T-helper 17 cell (primary cell): ENCODE results near the gene JARID2. TPM values are rescaled to one million over a fixed set of nuclear protein-coding genes. Genes with fewer than 3 reads are reported as not detected.

ENCODE experiments used
- ATAC-seq: fragments of 150-1000 bp; cut with Tn5 transposase; 2 replicates; pipeline ENCODE4 v1.10.0; 2021; ENCODE audit warnings: mild to moderate bottlenecking, moderate library complexity
- DNase-seq, 3 donors: peaks; one replicate each; pipeline versions ENCODE4 v3.0.0 to v3.0.0-alpha.2; 2020 to 2021
- H3K9me3 ChIP-seq: one replicate; pipeline ENCODE4 v1.7.0; 2013; ENCODE audit warnings: low read length, mild to moderate bottlenecking; ENCODE audit not compliant: control insufficient read depth, poor library complexity, severe bottlenecking
- H3K27ac Mint-ChIP-seq: one replicate; pipeline ENCODE4 v1.8.0; 2022; ENCODE audit warnings: mild to moderate bottlenecking, moderate library complexity, mixed read lengths
- H3K27me3 Mint-ChIP-seq: one replicate; pipeline ENCODE4 v1.8.0; 2022; ENCODE audit warnings: mixed read lengths
- H3K36me3 Mint-ChIP-seq: one replicate; pipeline ENCODE4 v1.8.0; 2022; ENCODE audit warnings: low read depth, mixed read lengths
- H3K4me1 Mint-ChIP-seq: one replicate; pipeline ENCODE4 v1.8.0; 2022; ENCODE audit warnings: mild to moderate bottlenecking, mixed read lengths
- H3K4me3 Mint-ChIP-seq: one replicate; pipeline ENCODE4 v1.8.0; 2022; ENCODE audit warnings: mild to moderate bottlenecking, moderate library complexity, mixed read lengths
- total RNA-seq, 4 donors: library from RNA in 2 of 4; stranded (reverse) in 2 of 4; gene quantifications; one replicate each; pipeline ENCODE4 v1.2.3 and lab custom pipeline; 2022 to 2026

JARID2 gene
- total RNA-seq, 2 donors from 2014 or later: 21.9 to 35.5 TPM

DNA sequence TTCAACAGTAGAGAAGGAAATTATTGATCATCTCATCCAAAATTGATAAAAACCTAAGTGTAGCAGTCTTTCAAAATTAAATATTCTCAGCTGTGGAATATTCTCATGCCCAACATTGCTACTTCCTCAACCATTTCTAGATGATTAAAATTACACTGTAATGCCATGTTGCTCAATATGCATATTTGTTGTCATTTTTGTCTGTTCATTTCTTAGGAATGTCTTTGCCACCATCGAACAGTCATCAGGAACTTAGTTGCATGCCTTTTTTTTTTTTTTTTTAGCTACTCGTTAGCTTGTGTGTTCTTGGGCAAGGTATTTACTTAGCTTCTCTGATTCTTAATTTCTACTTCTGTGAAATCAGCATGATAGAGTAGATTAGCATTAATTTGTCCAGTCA is 228.3 kb downstream of the JARID2 start:
- H3K27ac Mint-ChIP-seq: no peak overlapping the region
- no peaks in the 10 kb centered on the region for H3K9me3 ChIP-seq
- peaks cover 6% of the 10 kb centered on the region for H3K36me3 Mint-ChIP-seq
- H3K27me3 Mint-ChIP-seq: no peaks in the 10 kb centered on the region
- ATAC-seq: no peak
- H3K4me1 Mint-ChIP-seq: peaks cover 25% of the 10 kb centered on the region
- no peak for DNase-seq
- no peak overlapping the region for H3K4me3 Mint-ChIP-seq

DNA sequence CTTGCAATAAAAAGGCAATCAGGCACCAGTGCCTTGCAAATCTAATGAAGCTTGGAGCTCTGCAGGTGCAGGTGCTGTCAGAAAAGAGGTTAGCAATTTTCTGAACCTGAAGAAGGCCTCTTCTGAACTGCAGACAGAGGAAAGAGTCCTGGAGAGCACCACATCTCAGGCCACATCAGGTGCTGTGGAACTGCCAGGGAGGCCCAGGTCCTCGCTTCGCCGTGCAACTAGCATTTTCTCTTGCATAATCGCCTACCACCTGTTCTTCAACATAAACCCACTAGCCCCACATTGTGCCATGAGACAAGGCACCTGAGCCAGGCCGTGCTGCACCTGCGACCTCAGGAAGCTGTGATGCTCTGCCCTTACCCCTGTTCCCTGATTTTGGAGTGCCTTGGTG is 229.4 kb downstream of the JARID2 start:
- ATAC-seq (no peak), DNase-seq (no peak)
- no peak overlapping the region for H3K4me3 Mint-ChIP-seq
- peak overlapping the region; percentile 32 for H3K27ac Mint-ChIP-seq
- H3K9me3 ChIP-seq: no peaks in the 10 kb centered on the region
- H3K27me3 Mint-ChIP-seq: no peaks in the 10 kb centered on the region
- H3K36me3 Mint-ChIP-seq: peaks cover 6% of the 10 kb centered on the region
- H3K4me1 Mint-ChIP-seq: peaks cover 28% of the 10 kb centered on the region

DNA sequence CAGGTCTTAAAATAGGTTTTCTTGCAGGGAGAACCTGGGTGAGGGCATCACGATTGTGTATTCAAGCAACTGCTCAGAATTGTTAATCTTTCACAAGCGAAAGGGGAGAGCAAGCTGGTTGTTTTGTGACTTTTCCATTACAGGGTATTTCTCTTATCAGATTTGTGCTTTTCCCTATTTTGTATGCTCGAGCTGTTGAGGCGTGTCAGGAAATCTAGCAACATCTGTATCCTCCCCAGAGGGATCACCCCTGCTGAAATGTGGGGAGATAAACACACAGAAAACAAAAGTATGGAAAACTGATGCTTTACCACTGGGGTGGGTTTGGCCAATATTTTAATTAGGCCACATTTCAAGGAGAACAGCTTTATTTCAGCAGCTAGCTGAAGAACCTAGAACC is 230.0 kb downstream of the JARID2 start:
- Mint-ChIP-seq H3K4me3 (peak overlapping the region; percentile 36), H3K36me3 (peaks cover 6% of the 10 kb centered on the region), H3K4me1 (peaks cover 29% of the 10 kb centered on the region), H3K27me3 (no peaks in the 10 kb centered on the region), H3K27ac (peak overlapping the region; percentile 32)
- no peak for ATAC-seq
- no peaks in the 10 kb centered on the region for H3K9me3 ChIP-seq
- no peak for DNase-seq

DNA sequence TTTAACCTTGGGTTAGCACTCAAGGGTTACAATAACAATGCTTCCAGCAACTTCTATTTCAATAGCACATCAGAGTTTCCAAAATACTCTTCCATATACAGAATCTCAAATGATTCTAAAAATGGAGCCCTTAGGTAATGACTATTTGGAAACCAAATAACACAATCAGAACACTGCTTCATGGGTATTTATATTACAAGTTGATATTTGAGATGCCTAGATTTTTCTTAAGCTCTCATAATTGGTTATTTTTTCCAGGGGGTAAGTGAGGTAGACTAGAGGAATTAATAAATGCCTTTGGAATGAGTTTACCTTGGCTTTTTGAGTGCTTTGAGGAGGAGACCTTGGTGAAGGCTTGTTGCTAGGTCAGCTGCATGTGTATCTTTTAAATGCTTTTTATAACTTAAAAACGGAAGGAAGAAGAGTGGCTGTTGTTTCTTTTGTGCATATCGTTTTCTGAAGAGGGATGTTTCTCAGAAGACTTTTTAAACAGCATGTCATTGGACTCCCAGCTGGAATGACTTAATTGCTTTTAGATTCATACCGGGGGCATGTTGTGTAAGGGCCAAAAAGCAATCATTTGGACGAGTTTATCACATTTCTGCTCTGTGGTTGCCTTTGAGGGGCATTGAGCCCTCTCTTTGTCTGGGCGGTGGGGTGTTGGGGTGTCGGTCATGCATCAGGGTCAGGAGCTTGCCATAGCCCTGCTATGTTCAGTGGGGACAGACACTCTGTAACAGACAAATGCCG is 230.9 kb downstream of the JARID2 start:
- Mint-ChIP-seq H3K36me3 (peaks cover 6% of the 10 kb centered on the region), H3K4me1 (peaks cover 35% of the 10 kb centered on the region), H3K27me3 (no peaks in the 10 kb centered on the region), H3K4me3 (no peak overlapping the region), H3K27ac (no peak overlapping the region)
- no peak for DNase-seq
- ATAC-seq: no peak
- no peaks in the 10 kb centered on the region for H3K9me3 ChIP-seq

DNA sequence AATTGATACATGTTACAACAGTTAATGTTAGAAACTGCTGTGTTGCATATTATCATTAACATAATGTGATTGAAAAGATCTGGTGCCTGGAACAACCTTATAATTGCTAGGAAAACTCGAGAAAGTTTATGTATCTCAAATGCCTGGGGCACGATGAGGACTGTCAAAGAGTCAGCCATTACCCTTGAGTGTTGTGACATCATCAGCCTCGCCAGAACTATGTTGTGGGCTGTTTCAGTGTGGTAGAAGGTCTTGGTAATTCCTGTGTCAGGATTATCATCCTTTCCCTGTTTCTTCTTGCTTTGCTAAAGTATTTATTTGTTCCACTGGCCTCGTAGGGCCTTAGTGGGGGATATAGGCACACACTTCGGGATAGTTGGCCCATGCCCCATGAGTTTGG is 231.9 kb downstream of the JARID2 start:
- DNase-seq (no peak), ATAC-seq (no peak)
- H3K4me1 Mint-ChIP-seq: peaks cover 33% of the 10 kb centered on the region
- H3K27ac Mint-ChIP-seq: no peak overlapping the region
- H3K9me3 ChIP-seq: no peaks in the 10 kb centered on the region
- H3K27me3 Mint-ChIP-seq: no peaks in the 10 kb centered on the region
- H3K36me3 Mint-ChIP-seq: peaks cover 6% of the 10 kb centered on the region
- no peak overlapping the region for H3K4me3 Mint-ChIP-seq

DNA sequence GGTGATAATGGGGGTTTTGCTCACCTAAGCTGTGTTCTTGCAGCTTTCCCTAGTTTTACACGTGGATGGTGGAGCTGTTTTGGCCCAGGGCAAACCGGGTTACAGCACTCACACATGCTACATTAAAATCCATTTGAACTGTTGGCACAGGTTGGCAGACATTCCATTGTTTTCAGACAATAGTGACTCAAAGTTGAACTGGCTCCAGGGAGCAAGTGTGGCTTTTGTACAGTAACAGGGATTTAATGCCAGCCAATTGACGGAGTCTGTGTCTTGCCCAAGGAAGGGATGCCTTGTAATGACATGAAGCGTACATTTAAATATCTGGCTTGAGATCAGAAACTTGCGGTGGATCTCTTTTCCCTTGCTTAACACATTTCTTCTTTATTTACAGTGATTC is 233.9 kb downstream of the JARID2 start:
- no peak overlapping the region for H3K4me3 Mint-ChIP-seq
- peaks cover 5% of the 10 kb centered on the region for H3K36me3 Mint-ChIP-seq
- H3K27me3 Mint-ChIP-seq: no peaks in the 10 kb centered on the region
- no peaks in the 10 kb centered on the region for H3K9me3 ChIP-seq
- H3K4me1 Mint-ChIP-seq: peaks cover 35% of the 10 kb centered on the region
- ATAC-seq: no peak
- no peak for DNase-seq
- no peak overlapping the region for H3K27ac Mint-ChIP-seq

DNA sequence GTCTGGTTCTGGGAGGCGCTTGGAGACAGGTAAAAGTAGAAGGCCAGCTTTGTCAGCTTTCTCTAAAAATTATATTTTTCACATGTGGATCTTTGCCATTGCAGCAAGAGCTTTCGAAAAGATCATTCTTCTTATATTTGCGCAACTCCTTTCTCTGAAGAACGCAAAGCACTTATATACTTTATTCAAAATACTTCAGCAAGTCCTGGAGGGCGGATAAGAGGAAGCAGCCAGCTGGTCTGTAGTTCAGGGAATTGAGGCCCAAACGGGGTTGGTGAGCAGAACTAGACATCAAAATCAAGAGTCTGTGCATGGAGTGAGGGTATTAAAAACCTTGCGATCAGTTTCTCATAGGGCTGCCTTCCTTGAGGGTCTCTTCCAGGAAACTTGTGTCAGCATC is 234.7 kb downstream of the JARID2 start:
- Mint-ChIP-seq H3K4me3 (no peak overlapping the region), H3K36me3 (peaks cover 2% of the 10 kb centered on the region), H3K4me1 (peaks cover 38% of the 10 kb centered on the region), H3K27ac (no peak overlapping the region), H3K27me3 (no peaks in the 10 kb centered on the region)
- ATAC-seq (no peak), DNase-seq (no peak)
- no peaks in the 10 kb centered on the region for H3K9me3 ChIP-seq

DNA sequence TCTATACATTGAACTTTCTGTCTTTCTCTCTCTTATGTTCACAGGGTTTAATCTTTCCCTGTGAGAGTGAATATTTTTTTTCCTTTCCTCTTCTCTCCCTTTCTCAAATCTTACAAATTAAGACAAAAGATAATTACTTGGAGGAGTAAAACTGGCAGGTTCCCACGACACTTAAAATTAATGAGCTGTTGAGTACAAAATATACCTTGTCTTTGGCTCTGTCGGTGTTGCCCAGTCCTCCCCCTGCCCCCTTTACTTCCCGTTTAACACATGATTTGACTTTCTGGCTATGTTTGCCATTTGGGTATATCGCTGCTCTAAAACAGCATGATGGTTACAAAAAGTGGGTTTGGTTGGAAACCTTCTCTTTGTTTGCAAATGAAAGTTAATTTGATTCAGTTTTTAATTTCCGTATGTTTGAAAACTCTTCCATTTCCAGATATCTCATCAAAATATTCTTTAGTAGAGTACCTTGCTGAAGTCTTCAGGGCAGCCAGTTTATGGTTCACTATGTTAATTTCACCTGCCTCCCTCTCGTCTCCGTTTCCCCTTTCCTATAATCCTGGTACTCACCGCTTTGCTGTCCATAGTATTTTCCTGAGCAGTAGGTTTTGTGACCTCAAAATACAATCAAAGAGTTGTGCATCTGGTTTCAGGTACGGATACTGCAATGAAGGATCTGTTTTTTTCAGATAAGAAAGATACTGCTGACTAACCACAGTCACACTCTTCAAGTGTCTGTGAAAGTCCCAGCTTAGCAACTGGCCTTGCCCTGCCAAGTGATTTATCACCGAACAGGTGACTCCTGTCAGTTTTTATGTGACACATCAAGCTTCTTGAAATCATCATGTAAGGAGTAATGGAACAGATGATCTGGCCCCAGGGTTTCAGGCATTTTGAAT is 235.8 kb downstream of the JARID2 start:
- no peaks in the 10 kb centered on the region for H3K27me3 Mint-ChIP-seq
- no peaks in the 10 kb centered on the region for H3K9me3 ChIP-seq
- no peak for DNase-seq
- peak; percentile 42 for ATAC-seq
- H3K27ac Mint-ChIP-seq: peak overlapping the region; percentile 90
- H3K4me1 Mint-ChIP-seq: peaks cover 35% of the 10 kb centered on the region
- no peaks in the 10 kb centered on the region for H3K36me3 Mint-ChIP-seq
- H3K4me3 Mint-ChIP-seq: no peak overlapping the region

DNA sequence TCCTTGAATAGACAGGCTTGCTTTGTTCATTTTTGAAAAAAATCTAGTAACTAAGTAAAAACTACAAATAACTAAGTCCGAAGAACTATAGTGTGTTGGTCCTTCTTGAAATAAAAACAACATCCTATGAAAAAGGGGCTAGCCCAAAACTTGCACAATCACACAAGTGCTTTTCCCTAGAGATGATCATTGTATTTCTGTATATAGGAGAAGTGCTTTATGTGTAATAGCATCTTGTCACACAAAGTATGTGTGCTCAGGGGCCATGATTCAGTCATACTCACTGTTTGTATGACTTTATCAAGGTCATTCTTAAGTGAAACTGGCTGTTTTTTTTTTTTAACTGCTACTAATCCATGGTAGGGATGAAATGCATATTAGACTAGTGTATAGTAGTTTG is 237.2 kb downstream of the JARID2 start:
- no peaks in the 10 kb centered on the region for H3K9me3 ChIP-seq
- DNase-seq (no peak), ATAC-seq (no peak)
- Mint-ChIP-seq H3K27me3 (no peaks in the 10 kb centered on the region), H3K27ac (no peak overlapping the region), H3K36me3 (peaks cover 5% of the 10 kb centered on the region), H3K4me3 (no peak overlapping the region), H3K4me1 (peaks cover 29% of the 10 kb centered on the region)

DNA sequence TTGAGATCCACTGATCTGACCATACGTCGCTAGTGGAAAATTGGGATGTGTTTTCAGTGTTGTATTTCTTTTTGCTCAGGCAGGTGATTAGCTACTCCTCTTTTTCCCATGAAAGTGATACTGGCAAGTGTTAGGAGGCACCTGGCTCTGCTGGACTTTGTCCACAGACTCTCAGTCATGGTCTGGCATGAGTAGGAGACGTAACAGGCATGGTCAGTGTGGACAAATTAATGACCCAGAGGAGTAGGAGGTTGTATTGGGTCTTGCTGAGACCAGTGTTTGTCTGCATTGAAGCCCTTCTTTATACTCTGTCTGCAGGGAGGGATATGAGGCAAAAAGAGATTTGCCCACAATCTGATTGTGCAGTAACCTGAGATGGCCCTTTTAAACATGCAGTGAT is 238.3 kb downstream of the JARID2 start:
- Mint-ChIP-seq H3K36me3 (peaks cover 5% of the 10 kb centered on the region), H3K4me3 (no peak overlapping the region), H3K4me1 (peaks cover 28% of the 10 kb centered on the region)

DNA sequence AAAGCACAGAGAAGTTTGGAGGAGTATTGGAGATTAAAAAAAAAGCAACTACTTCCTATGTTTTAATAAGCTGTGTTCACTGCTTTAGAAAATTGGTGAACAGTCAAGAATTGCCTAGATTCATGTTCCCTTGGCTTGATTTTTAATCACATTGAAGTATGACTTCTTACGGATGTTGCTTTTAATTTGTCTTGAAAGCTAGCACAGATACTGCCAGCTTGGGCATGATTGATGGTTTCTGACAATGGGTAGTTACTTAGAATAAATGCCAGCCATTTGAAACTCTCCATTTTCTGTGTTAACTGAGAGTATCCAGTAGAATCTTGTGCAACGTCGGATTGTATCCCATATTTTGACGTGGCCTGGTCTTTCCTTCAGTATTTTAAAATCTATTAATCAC is 239.0 kb downstream of the JARID2 start:
- H3K9me3 ChIP-seq: no peaks in the 10 kb centered on the region
- DNase-seq (no peak), ATAC-seq (no peak)
- peaks cover 32% of the 10 kb centered on the region for H3K4me1 Mint-ChIP-seq
- H3K27ac Mint-ChIP-seq: no peak overlapping the region
- H3K27me3 Mint-ChIP-seq: no peaks in the 10 kb centered on the region
- H3K36me3 Mint-ChIP-seq: peaks cover 5% of the 10 kb centered on the region
- no peak overlapping the region for H3K4me3 Mint-ChIP-seq

More for the DNA sequence above, 238.3 kb downstream of the JARID2 start:
- no peaks in the 10 kb centered on the region for H3K27me3 Mint-ChIP-seq
- H3K9me3 ChIP-seq: no peaks in the 10 kb centered on the region
- ATAC-seq: no peak
- no peak overlapping the region for H3K27ac Mint-ChIP-seq
- no peak for DNase-seq

DNA sequence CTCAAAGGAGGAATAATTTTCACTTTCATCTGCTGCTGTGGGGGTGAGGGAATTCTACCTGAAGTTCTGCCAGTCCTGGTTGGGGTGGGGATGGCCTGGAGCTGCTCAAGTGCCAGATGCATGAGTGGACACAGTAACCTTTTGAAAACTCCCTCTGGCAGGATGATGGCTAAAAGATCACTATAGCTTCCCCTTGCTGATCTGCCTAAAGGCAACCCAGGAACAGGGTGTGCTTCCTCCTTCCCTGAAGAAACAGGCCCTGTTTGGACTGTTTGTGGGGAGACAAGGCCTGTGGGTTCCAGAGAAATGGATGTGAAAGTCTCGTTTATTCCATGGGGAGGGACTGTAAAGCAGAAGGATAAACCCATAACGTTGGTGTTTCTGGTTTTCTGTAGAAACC is 240.1 kb downstream of the JARID2 start:
- no peaks in the 10 kb centered on the region for H3K9me3 ChIP-seq
- Mint-ChIP-seq H3K27me3 (no peaks in the 10 kb centered on the region), H3K36me3 (peaks cover 5% of the 10 kb centered on the region), H3K4me1 (peaks cover 32% of the 10 kb centered on the region), H3K27ac (peak overlapping the region; percentile 81), H3K4me3 (no peak overlapping the region)
- no peak for DNase-seq
- no peak for ATAC-seq

DNA sequence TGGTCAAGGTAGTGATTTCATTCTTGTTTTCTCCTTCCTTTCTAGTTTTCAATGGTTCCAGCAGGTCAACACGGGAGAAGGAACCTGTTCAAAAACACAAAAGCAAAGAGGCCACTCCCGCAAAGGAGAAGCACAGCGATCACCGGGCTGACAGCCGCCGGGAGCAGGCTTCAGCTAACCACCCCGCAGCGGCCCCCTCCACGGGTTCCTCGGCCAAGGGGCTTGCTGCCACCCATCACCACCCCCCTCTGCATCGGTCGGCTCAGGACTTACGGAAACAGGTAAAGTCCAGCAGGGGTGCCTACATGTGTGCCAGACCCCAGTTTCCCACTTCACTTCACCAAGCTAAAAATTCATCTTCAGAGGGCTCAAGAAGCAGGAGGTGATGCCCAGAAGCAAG is 241.4 kb downstream of the JARID2 start:
- H3K4me1 Mint-ChIP-seq: peaks cover 30% of the 10 kb centered on the region
- H3K27ac Mint-ChIP-seq: no peak overlapping the region
- no peaks in the 10 kb centered on the region for H3K9me3 ChIP-seq
- H3K36me3 Mint-ChIP-seq: peaks cover 5% of the 10 kb centered on the region
- ATAC-seq (no peak), DNase-seq (no peak)
- H3K27me3 Mint-ChIP-seq: no peaks in the 10 kb centered on the region
- no peak overlapping the region for H3K4me3 Mint-ChIP-seq
